ENCODE data around the gene SAC3D1. TPM values are rescaled to one million over a fixed set of nuclear protein-coding genes. Genes with fewer than 3 reads are reported as not detected.
"Not testable (repeated sequence)": the region's sequence is repeated elsewhere in the genome, so short reads cannot be mapped to it uniquely, and the experiment has no call there.

SAC3D1 gene
- total RNA-seq, 1 donor from 2014 or later: 49.0 TPM

GRCh38 chr11:64999478-64999877 lies 41.5 kb upstream of the SAC3D1 start:
- no peak for TF ChIP-seq CTCF (conservative IDR thresholded peaks at IDR 0.05; ENCODE audit: low read depth, low read length)
- DNase-seq (ENCODE audit: low read depth): no peak
- no peak overlapping the region for H3K4me3 ChIP-seq (ENCODE audit: low read depth, low read length)

GRCh38 chr11:65002706-65003105 lies 38.3 kb upstream of the SAC3D1 start:
- DNase-seq (ENCODE audit: low read depth): no peak
- no peak for TF ChIP-seq CTCF (conservative IDR thresholded peaks at IDR 0.05; ENCODE audit: low read depth, low read length)

GRCh38 chr11:65003282-65003681 lies 37.7 kb upstream of the SAC3D1 start:
- DNase-seq (ENCODE audit: low read depth): no peak
- TF ChIP-seq CTCF (conservative IDR thresholded peaks at IDR 0.05; ENCODE audit: low read depth, low read length): no peak
- no peak overlapping the region for H3K4me3 ChIP-seq (ENCODE audit: low read depth, low read length)

More at GRCh38 chr11:65002706-65003105, 38.3 kb upstream of the SAC3D1 start:
- H3K4me3 ChIP-seq (ENCODE audit: low read depth, low read length): no peak overlapping the region

GRCh38 chr11:65003968-65004367 lies 37.0 kb upstream of the SAC3D1 start:
- not testable (repeated sequence) for H3K4me3 ChIP-seq (ENCODE audit: low read depth, low read length); DNase-seq (ENCODE audit: low read depth)

GRCh38 chr11:65008016-65008415 lies 33.0 kb upstream of the SAC3D1 start:
- DNase-seq (ENCODE audit: low read depth): no peak
- TF ChIP-seq CTCF (conservative IDR thresholded peaks at IDR 0.05; ENCODE audit: low read depth, low read length): no peak
- H3K4me3 ChIP-seq (ENCODE audit: low read depth, low read length): no peak overlapping the region

- no peak for DNase-seq (ENCODE audit: low read depth)
- H3K4me3 ChIP-seq (ENCODE audit: low read depth, low read length): no peak overlapping the region
- TF ChIP-seq CTCF (conservative IDR thresholded peaks at IDR 0.05; ENCODE audit: low read depth, low read length): no peak
Observed at GRCh38 chr11:65008873-65009272, 32.1 kb upstream of the SAC3D1 start.

GRCh38 chr11:65013130-65013887 lies 27.7 kb upstream of the SAC3D1 start:
- no peak for DNase-seq (ENCODE audit: low read depth)
- TF ChIP-seq CTCF (conservative IDR thresholded peaks at IDR 0.05; ENCODE audit: low read depth, low read length): peak; percentile 76
- H3K4me3 ChIP-seq (ENCODE audit: low read depth, low read length): peak overlapping the region; percentile 94
